NCI-H2029 (cell line): ENCODE measurements around the gene GPR89B.
A peak's percentile ranks its signal among the peaks of the same experiment; 100 is the strongest.
"Not testable (repeated sequence)": the region's sequence is repeated elsewhere in the genome, so short reads cannot be mapped to it uniquely, and the experiment has no call there.

Experiments
- DNase-seq: peaks from one replicate; lab custom pipeline; 2025; lab: John Stamatoyannopoulos, UW

Gene GPR89B

DNA sequence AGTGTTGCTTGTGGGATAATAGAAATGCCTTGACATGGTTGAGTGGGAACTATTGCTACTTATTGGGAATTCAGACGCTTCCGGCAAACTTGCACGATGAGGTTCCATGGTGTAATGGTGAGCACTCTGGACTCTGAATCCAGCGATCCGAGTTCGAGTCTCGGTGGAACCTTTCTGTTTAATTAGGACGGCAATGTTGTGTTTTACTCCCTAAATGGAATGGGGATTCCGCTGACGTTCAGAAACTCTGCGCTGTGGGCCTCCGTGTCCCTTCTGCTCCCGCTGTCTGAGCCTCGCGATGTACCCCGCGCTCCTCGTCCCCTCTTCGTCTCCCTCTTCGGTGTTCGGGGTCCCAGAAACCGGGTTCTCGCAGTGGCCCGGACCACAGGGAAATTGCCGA, 104.5 kb downstream of the GPR89B start:
- not testable (repeated sequence) for DNase-seq

DNA sequence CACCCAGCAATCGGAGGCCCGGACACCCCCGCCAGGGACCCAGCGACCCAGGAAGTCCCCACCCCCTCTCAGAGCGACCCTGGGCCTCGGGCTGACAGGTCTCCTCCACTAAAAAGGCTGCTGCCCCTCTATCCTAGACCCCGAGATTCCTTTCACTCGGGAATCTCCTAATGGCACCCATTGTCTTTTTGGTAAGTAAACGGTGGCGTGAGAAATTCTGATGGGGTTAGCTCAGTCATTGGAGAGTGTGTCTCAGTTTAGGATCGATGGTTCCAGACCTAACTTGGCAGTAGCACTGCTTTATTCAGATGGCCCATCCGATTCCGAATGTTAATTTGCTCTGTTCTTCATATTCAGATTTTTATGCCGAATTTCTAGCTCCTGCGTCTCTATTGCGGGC, 104.9 kb downstream of the GPR89B start:
- DNase-seq: not testable (repeated sequence)

DNA sequence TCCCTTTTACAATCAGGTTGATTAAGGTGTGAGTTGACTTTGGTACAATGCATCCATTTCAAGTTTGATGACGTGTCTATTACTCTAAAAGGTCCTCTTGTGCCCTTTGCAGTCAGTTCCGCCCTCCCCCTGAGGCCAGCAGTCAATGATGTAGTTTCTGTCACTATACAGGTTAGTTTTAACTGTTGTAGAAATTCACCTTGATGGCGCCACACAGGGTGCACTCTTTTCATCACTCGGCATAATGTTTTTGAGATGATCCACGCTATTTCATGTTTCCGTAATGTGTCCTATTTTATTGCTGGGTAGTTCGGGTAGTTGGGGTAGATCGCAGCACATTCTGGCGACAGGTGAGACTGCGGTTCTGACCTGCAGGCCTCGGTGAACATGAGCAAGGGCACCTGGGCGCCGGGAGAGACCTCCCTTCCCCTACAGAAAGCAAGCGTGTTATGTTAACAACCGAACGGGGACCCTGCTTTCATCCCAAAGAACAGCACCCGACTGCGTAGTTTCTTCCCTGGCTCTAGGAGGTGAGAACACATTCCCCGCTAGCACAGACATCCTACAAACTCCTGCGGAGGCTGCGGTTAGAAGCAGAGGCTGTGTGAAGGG, 109.7 kb downstream of the GPR89B start:
- not testable (repeated sequence) for DNase-seq

DNA sequence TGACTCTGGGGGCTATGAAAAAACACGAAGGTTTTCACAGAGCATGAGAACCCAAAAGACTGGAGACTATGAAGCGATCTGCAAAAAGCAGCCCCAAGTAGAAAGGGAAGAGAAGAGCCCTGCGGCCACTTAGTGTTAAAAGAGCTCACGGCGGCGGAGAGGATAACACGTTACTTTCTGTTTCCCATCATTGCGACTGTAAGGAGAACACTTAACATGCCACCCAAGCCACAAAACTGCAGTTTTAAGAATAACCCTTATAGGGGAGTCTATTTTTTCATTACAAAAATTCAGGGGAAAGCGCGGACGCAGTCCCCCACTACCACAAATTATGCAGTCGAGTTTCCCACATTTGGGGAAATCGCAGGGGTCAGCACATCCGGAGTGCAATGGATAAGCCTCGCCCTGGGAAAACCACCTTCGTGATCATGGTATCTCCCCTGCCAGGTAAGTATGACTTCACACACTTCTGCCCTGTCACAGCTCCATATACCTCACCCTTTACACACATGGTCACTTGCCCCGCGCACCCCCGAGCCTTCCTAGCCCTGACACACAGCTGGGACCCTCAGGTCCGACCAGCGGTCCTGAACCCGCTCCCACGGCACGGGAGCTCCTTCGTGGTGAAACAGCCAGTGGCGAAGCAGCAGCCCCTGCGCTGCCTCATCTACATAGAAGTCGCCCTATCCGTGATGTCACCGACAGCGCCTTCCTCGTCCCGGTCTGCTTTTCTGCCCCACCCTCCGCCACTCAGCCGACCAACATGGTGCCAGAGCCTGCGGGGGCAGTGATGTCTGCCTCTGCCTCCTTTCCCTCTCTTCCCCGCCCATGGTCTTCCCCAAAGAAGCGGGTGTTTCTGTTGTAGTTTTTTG, 110.5 kb downstream of the GPR89B start:
- peak; percentile 71 for DNase-seq
